ENCODE data around the gene ASPHD2.

The ASPHD2 gene

DNA sequence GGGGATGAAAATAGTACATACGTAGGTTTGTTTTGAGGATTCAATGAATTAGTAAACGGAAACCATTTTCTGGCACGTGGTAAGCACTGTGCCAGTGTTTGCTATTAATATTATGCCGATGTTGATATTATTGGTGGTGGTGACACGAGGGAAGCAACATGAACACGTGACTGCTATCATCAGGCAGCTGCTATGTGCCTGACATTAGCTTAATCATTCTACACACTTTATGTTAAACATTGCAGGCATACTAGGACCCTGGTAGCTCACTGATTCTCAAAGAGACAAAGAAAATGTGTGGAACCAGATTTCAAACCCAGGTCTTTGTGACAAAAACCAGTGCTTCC is 55.3 kb downstream of the ASPHD2 start (continued):
- TF ChIP-seq, protein P1, sequence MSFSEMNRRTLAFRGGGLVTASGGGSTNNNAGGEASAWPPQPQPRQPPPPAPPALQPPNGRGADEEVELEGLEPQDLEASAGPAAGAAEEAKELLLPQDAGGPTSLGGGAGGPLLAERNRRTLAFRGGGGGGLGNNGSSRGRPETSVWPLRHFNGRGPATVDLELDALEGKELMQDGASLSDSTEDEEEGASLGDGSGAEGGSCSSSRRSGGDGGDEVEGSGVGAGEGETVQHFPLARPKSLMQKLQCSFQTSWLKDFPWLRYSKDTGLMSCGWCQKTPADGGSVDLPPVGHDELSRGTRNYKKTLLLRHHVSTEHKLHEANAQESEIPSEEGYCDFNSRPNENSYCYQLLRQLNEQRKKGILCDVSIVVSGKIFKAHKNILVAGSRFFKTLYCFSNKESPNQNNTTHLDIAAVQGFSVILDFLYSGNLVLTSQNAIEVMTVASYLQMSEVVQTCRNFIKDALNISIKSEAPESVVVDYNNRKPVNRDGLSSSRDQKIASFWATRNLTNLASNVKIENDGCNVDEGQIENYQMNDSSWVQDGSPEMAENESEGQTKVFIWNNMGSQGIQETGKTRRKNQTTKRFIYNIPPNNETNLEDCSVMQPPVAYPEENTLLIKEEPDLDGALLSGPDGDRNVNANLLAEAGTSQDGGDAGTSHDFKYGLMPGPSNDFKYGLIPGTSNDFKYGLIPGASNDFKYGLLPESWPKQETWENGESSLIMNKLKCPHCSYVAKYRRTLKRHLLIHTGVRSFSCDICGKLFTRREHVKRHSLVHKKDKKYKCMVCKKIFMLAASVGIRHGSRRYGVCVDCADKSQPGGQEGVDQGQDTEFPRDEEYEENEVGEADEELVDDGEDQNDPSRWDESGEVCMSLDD (tag by site-specific recombination; IDR thresholded peaks at IDR 0.05) = no peak
- TF ChIP-seq, protein P2, sequence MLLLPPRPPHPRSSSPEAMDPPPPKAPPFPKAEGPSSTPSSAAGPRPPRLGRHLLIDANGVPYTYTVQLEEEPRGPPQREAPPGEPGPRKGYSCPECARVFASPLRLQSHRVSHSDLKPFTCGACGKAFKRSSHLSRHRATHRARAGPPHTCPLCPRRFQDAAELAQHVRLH (tag by site-specific recombination; IDR thresholded peaks at IDR 0.05) = no peak
- TF ChIP-seq ZNF624 (tag by site-specific recombination; IDR thresholded peaks at IDR 0.05) (no peak), ZNF558 (tag by site-specific recombination; IDR thresholded peaks at IDR 0.05) (0 out of 2 replicates have a peak, but pooled peaks have one; percentile 29), ZNF571 (tag by site-specific recombination; IDR thresholded peaks at IDR 0.05) (no peak), ZNF76 (tag by site-specific recombination; IDR thresholded peaks at IDR 0.05; ENCODE audit: borderline replicate concordance, low read depth) (no peak), ZBTB21 (tag by site-specific recombination; IDR thresholded peaks at IDR 0.05) (peak; percentile 24; the same call in 1 of the 2 replicates), ZEB2 (tag by site-specific recombination; IDR thresholded peaks at IDR 0.05) (no peak), ZNF660 (tag by site-specific recombination; IDR thresholded peaks at IDR 0.05) (no peak), ZNF792 (tag by site-specific recombination; IDR thresholded peaks at IDR 0.05) (no peak), RBAK (tag by site-specific recombination; IDR thresholded peaks at IDR 0.05) (no peak)

DNA sequence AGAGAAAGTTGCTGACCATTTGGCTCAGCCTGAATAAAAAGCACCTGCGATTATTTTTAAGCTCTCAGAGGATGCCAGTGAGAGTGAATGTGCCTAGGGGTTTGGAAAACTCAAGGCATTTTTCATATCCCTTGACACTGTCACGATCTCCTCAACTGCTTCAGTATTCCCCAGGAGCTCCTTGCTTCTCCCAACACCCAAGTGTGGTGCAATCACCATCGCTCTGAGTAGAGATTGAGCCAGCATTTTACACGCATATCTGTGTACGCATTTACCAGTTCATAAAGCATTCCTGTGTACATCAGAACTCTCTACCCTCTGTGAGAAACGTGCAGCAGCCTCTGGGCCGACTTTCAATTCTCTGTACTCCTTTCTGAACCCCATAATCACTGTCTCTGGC is 56.0 kb downstream of the ASPHD2 start:
- Histone ChIP-seq H3K4me3 (ENCODE audit: low read depth, low read length) (no peak overlapping the region), H3K36me3 (ENCODE audit: control insufficient read depth in 2 of 2, insufficient read depth in 1 of 2, low read length in 2 of 2) (peaks cover 10 to 58% of the 10 kb centered on the region in 2 experiments; a peak in 2 of 3 replicates), H3K9me3 (ENCODE audit: control insufficient read depth, insufficient read depth, low read depth, low read length) (no peaks in the 10 kb centered on the region), H3K27ac (ENCODE audit: extremely low read depth, low read depth, low read length) (no peak overlapping the region), H3K4me1 (ENCODE audit: control insufficient read depth, insufficient read depth, low read length) (peaks cover 4% of the 10 kb centered on the region; the same call in 1 of the 2 replicates)
- TF ChIP-seq ZNF600 (tag by site-specific recombination; IDR thresholded peaks at IDR 0.05) (no peak), PRDM1 (tag by site-specific recombination; IDR thresholded peaks at IDR 0.05) (peak; percentile 46; the same call in 1 of the 2 replicates)
- ChIA-PET CTCF (interaction anchor here (1.6 to 2.0 kb wide), 2 partner anchors 16 to 18 kb away, joined by 4 to 6 read pairs; no protein-coding TSS in a partner anchor), POLR2A (interaction anchor here (1.1 kb wide), 1 partner anchor 27 kb away, joined by 3 read pairs; no protein-coding TSS in a partner anchor)

DNA sequence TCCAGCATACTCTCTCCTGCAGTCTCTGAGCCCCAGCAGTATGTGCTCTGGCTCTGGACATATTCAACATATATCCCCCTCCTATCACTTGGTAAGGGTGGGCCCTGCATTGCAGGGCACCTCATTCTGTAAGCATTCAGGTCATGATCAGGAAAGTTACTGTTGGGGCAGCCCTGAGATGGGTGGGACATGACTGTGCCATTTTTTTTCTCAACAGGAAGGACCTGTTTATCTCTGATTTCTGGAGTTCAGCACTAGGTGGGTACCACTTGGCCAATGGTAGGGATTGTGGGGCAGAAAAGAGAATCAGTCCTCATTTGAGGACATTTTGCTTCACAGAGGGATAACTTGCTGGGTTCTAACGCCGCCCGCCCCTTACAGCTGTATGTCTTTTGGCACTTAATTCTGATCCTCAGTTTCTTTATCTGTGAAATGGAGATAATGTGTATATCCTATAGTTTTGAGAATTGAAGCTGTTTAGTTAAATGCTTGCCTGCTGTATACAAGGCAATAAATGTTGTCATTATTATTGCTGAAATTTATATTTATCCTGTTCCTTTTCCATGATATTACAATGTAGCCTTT is 56.8 kb downstream of the ASPHD2 start:
- Histone ChIP-seq H3K36me3 (ENCODE audit: control insufficient read depth in 2 of 2, insufficient read depth in 1 of 2, low read length in 2 of 2) (peaks cover 19 to 62% of the 10 kb centered on the region in 2 experiments; a peak in 2 of 3 replicates), H3K27ac (ENCODE audit: extremely low read depth, low read depth, low read length) (no peak overlapping the region), H3K9me3 (ENCODE audit: control insufficient read depth, insufficient read depth, low read depth, low read length) (no peaks in the 10 kb centered on the region), H3K4me1 (ENCODE audit: control insufficient read depth, insufficient read depth, low read length) (peaks cover 4% of the 10 kb centered on the region; the same call in 1 of the 2 replicates), H3K4me3 (ENCODE audit: low read depth, low read length) (no peak overlapping the region)
- CTCF ChIA-PET = interaction anchor here (0.7 to 2.0 kb wide), 2 partner anchors 17 to 53 kb away, joined by 4 to 6 read pairs; no protein-coding TSS in a partner anchor
- TF ChIP-seq SCRT1 (tag by site-specific recombination; IDR thresholded peaks at IDR 0.05; ENCODE audit: borderline replicate concordance) (no peak), ZNF529 (tag by site-specific recombination; IDR thresholded peaks at IDR 0.05; ENCODE audit: insufficient replicate concordance) (no peak), ZBTB21 (tag by site-specific recombination; IDR thresholded peaks at IDR 0.05) (no peak), MYNN (tag by site-specific recombination; IDR thresholded peaks at IDR 0.05; ENCODE audit: borderline replicate concordance) (no peak), ZNF302 (tag by site-specific recombination; IDR thresholded peaks at IDR 0.05; ENCODE audit: low read depth) (no peak), GLIS2 (tag by site-specific recombination; IDR thresholded peaks at IDR 0.05) (no peak), ZNF596 (tag by site-specific recombination; IDR thresholded peaks at IDR 0.05) (no peak), ZNF629 (tag by site-specific recombination; IDR thresholded peaks at IDR 0.05) (no peak)
- TF ChIP-seq, protein P3, sequence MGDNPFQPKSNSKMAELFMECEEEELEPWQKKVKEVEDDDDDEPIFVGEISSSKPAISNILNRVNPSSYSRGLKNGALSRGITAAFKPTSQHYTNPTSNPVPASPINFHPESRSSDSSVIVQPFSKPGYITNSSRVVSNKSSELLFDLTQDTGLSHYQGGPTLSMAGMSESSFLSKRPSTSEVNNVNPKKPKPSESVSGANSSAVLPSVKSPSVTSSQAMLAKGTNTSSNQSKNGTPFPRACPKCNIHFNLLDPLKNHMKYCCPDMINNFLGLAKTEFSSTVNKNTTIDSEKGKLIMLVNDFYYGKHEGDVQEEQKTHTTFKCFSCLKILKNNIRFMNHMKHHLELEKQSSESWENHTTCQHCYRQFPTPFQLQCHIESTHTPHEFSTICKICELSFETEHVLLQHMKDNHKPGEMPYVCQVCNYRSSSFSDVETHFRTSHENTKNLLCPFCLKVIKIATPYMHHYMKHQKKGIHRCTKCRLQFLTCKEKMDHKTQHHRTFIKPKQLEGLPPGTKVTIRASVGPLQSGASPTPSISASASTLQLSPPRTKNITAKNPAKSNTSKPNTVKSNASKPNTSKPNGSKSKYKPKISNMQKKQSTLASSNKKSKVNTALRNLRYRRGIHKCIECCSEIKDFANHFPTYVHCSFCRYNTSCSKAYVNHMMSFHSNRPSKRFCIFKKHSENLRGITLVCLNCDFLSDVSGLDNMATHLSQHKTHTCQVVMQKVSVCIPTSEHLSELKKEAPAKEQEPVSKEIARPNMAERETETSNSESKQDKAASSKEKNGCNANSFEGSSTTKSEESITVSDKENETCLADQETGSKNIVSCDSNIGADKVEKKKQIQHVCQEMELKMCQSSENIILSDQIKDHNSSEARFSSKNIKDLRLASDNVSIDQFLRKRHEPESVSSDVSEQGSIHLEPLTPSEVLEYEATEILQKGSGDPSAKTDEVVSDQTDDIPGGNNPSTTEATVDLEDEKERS (tag by site-specific recombination; IDR thresholded peaks at IDR 0.05) = no peak
- TF ChIP-seq, protein P4, sequence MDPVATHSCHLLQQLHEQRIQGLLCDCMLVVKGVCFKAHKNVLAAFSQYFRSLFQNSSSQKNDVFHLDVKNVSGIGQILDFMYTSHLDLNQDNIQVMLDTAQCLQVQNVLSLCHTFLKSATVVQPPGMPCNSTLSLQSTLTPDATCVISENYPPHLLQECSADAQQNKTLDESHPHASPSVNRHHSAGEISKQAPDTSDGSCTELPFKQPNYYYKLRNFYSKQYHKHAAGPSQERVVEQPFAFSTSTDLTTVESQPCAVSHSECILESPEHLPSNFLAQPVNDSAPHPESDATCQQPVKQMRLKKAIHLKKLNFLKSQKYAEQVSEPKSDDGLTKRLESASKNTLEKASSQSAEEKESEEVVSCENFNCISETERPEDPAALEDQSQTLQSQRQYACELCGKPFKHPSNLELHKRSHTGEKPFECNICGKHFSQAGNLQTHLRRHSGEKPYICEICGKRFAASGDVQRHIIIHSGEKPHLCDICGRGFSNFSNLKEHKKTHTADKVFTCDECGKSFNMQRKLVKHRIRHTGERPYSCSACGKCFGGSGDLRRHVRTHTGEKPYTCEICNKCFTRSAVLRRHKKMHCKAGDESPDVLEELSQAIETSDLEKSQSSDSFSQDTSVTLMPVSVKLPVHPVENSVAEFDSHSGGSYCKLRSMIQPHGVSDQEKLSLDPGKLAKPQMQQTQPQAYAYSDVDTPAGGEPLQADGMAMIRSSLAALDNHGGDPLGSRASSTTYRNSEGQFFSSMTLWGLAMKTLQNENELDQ (tag by site-specific recombination; IDR thresholded peaks at IDR 0.05; ENCODE audit: low read depth) = no peak
- POLR2A ChIA-PET = interaction anchor here (0.7 kb wide), 1 partner anchor 1085 kb away, joined by 7 read pairs; no protein-coding TSS in a partner anchor

Data from HEK293 (cell line).